H9 (cell line): ENCODE measurements around the gene PCDHB9. TPM values are rescaled to one million over a fixed set of nuclear protein-coding genes. Genes with fewer than 3 reads are reported as not detected.
"Not testable (repeated sequence)": the region's sequence is repeated elsewhere in the genome, so short reads cannot be mapped to it uniquely, and the experiment has no call there.

Experiments used
- DNase-seq: peaks from one replicate; pipeline ENCODE4 v3.0.0-alpha.2; 2017
- H2AFZ ChIP-seq: one replicate; pipeline ENCODE4 v1.6.1; 2013; ENCODE audit warnings: mild to moderate bottlenecking, low read length, control low read depth, moderate library complexity
- H2AK5ac ChIP-seq: 2 replicates; pipeline ENCODE4 v1.6.1; 2013; ENCODE audit warnings: low read length, control low read depth, mixed read lengths; ENCODE audit not compliant: insufficient read length
- H2BK120ac ChIP-seq: one replicate; pipeline ENCODE4 v1.6.1; 2013; ENCODE audit warnings: low read depth, mild to moderate bottlenecking, low read length, control low read depth, inconsistent platforms; ENCODE audit not compliant: poor library complexity, severe bottlenecking
- H2BK12ac ChIP-seq: 2 replicates; pipeline ENCODE4 v1.6.1; 2013; ENCODE audit warnings: low read length, control low read depth, mixed read lengths, low read depth; ENCODE audit not compliant: insufficient read length
- H2BK15ac ChIP-seq: 2 replicates; pipeline ENCODE4 v1.6.1; 2013; ENCODE audit warnings: low read depth, low read length, control low read depth
- H2BK20ac ChIP-seq: one replicate; pipeline ENCODE4 v1.6.1; 2013; ENCODE audit warnings: low read depth, mild to moderate bottlenecking, low read length, control low read depth, inconsistent platforms; ENCODE audit not compliant: poor library complexity, severe bottlenecking
- H2BK5ac ChIP-seq: 2 replicates; pipeline ENCODE4 v1.6.1; 2013; ENCODE audit warnings: low read length, control low read depth, mixed read lengths; ENCODE audit not compliant: insufficient read length
- H3K14ac ChIP-seq: 2 replicates; pipeline ENCODE4 v1.6.1; 2013; ENCODE audit warnings: low read length, control low read depth; ENCODE audit not compliant: insufficient read depth
- H3K18ac ChIP-seq: 2 replicates; pipeline ENCODE4 v1.6.1; 2013; ENCODE audit warnings: low read depth, mild to moderate bottlenecking, mixed read lengths, low read length, control low read depth; ENCODE audit not compliant: insufficient read length
- H3K23ac ChIP-seq: 2 replicates; pipeline ENCODE4 v1.6.1; 2013; ENCODE audit warnings: low read length, control low read depth, mixed read lengths, low read depth; ENCODE audit not compliant: insufficient read length
- H3K23me2 ChIP-seq: 2 replicates; pipeline ENCODE4 v1.6.1; 2013; ENCODE audit warnings: low read depth, mild to moderate bottlenecking, mixed read lengths, low read length, control low read depth; ENCODE audit not compliant: insufficient read length, poor library complexity, severe bottlenecking
- H3K27ac ChIP-seq: 2 replicates; pipeline ENCODE4 v1.5.1; 2013; ENCODE audit warnings: low read length, control low read depth, mixed read lengths, low read depth; ENCODE audit not compliant: insufficient read length
- H3K27me3 ChIP-seq: 2 replicates; pipeline ENCODE4 v1.6.1; 2013; ENCODE audit warnings: low read length, control low read depth, inconsistent platforms; ENCODE audit not compliant: insufficient read depth
- H3K4ac ChIP-seq: 2 replicates; pipeline ENCODE4 v1.6.1; 2013; ENCODE audit warnings: low read depth, mild to moderate bottlenecking, control low read depth, inconsistent platforms, low read length, moderate library complexity
- H3K4me1 ChIP-seq: 2 replicates; pipeline ENCODE4 v1.6.1; 2013; ENCODE audit warnings: low read length, control low read depth, inconsistent platforms; ENCODE audit not compliant: insufficient read depth
- H3K4me2 ChIP-seq: 2 replicates; pipeline ENCODE4 v1.6.1; 2013; ENCODE audit warnings: low read length, control low read depth, mixed read lengths; ENCODE audit not compliant: insufficient read length, insufficient read depth
- H3K56ac ChIP-seq: 2 replicates; pipeline ENCODE4 v1.6.1; 2013; ENCODE audit warnings: low read depth, mild to moderate bottlenecking, mixed read lengths, low read length, control low read depth; ENCODE audit not compliant: insufficient read length
- H3K79me1 ChIP-seq: 2 replicates; pipeline ENCODE4 v1.6.1; 2013; ENCODE audit warnings: low read depth, mild to moderate bottlenecking, moderate library complexity, low read length, control low read depth, inconsistent platforms; ENCODE audit not compliant: insufficient read depth, poor library complexity, severe bottlenecking
- H3K79me2 ChIP-seq: 2 replicates; pipeline ENCODE4 v1.6.1; 2013; ENCODE audit warnings: low read length, control low read depth, inconsistent platforms; ENCODE audit not compliant: insufficient read depth
- H3K9ac ChIP-seq: 2 replicates; pipeline ENCODE4 v1.6.1; 2013; ENCODE audit warnings: low read length, control low read depth, mixed read lengths; ENCODE audit not compliant: insufficient read length; ENCODE audit errors: extremely low read depth
- H3K9me3 ChIP-seq: one replicate; pipeline ENCODE4 v1.6.1; 2013; ENCODE audit warnings: low read depth, low read length, inconsistent platforms; ENCODE audit not compliant: control insufficient read depth
- H3T11ph ChIP-seq: one replicate; pipeline ENCODE4 v1.6.1; 2013; ENCODE audit warnings: mild to moderate bottlenecking, low read length, control low read depth, inconsistent platforms
- H4K20me1 ChIP-seq: one replicate; pipeline ENCODE4 v1.6.1; 2013; ENCODE audit not compliant: control insufficient read depth, insufficient read length, insufficient read depth
- H4K5ac ChIP-seq: 2 replicates; pipeline ENCODE4 v1.6.1; 2013; ENCODE audit warnings: low read depth, mild to moderate bottlenecking, mixed read lengths, low read length, control low read depth; ENCODE audit not compliant: insufficient read length
- H4K8ac ChIP-seq: replicated peaks from 2 replicates; pipeline ENCODE4 v1.6.1; 2013; ENCODE audit warnings: low read length, control low read depth, mixed read lengths, low read depth; ENCODE audit not compliant: insufficient read length
- H4K91ac ChIP-seq: 2 replicates; pipeline ENCODE4 v1.6.1; 2013; ENCODE audit warnings: low read depth, mild to moderate bottlenecking, moderate library complexity, mixed read lengths, low read length, control low read depth; ENCODE audit not compliant: insufficient read length
- H3K27ac Mint-ChIP-seq, 3 experiments: 2 replicates in 2 of 3; 3 replicates in 1 of 3; pipeline ENCODE4 v1.8.0; 2020 to 2021; ENCODE audit warnings: mixed read lengths in 3 of 3, mild to moderate bottlenecking in 1 of 3, moderate library complexity in 1 of 3
- H3K27me3 Mint-ChIP-seq: 2 replicates; pipeline ENCODE4 v1.8.0; 2021; ENCODE audit warnings: low read depth, mild to moderate bottlenecking, moderate library complexity, mixed read lengths
- H3K36me3 Mint-ChIP-seq, 3 experiments: 2 replicates in 2 of 3; 3 replicates in 1 of 3; pipeline ENCODE4 v1.8.0; 2020 to 2021; ENCODE audit warnings: low read depth in 3 of 3, mixed read lengths in 3 of 3; ENCODE audit not compliant: insufficient read depth in 1 of 3
- H3K4me1 Mint-ChIP-seq, 2 experiments: 2 replicates each; pipeline ENCODE4 v1.8.0; 2020; ENCODE audit warnings: mixed read lengths in 2 of 2
- H3K4me3 Mint-ChIP-seq, 2 experiments: 2 replicates in 1 of 2; 3 replicates in 1 of 2; pipeline ENCODE4 v1.8.0; 2020 to 2021; ENCODE audit warnings: mild to moderate bottlenecking in 2 of 2, mixed read lengths in 2 of 2, moderate library complexity in 1 of 2
- H3K9me3 Mint-ChIP-seq, 2 experiments: 2 replicates in 1 of 2; 3 replicates in 1 of 2; pipeline ENCODE4 v1.8.0; 2020; ENCODE audit warnings: mild to moderate bottlenecking in 2 of 2, mixed read lengths in 2 of 2, moderate library complexity in 1 of 2
- CTCF ChIP-seq: fragments of 200-600 bp; sonication (generic); conservative IDR thresholded peaks from 3 replicates; pipeline ENCODE4 v1.8.0; 2021; ENCODE audit warnings: antibody characterized with exemption, mild to moderate bottlenecking
- WGBS: extraction: QIAGEN DNeasy Blood & Tissue Kit; methylation state at CpG from one replicate; pipeline ENCODE4 v1.1.7; 2013; ENCODE audit warnings: missing lambda C conversion rate, low lambda C conversion rate, mixed read lengths; ENCODE audit not compliant: insufficient read length; ENCODE audit errors: extremely low coverage; 5-methylcytosine and 5-hydroxymethylcytosine counted together
- total RNA-seq: library from RNA; stranded (reverse); gene quantifications from 2 replicates; pipeline ENCODE4 v1.2.1, GENCODE V29; 2021

Gene PCDHB9
- total RNA-seq, 1 experiment from 2014 or later, result 2.6 TPM

GRCh38 chr5:141150993-141151325, 36.0 kb upstream of the PCDHB9 start:
- DNase-seq, result no peak
- H2BK20ac ChIP-seq, result no peak overlapping the region
- no peak overlapping the region for H4K91ac ChIP-seq
- Mint-ChIP-seq H3K27ac (no peak overlapping the region), H3K9me3 (peaks cover 27 to 31% of the 10 kb centered on the region in 2 experiments), H3K36me3 (peaks cover 1 to 20% (median 2%) of the 10 kb centered on the region in 3 experiments; a peak in 5 of 7 replicates), H3K4me1 (no peaks in the 10 kb centered on the region), H3K27me3 (peaks cover 10% of the 10 kb centered on the region), H3K4me3 (no peak overlapping the region)
- peaks cover 9% of the 10 kb centered on the region for H3K9me3 ChIP-seq
- no peak overlapping the region for H3K23ac ChIP-seq
- H3K4ac ChIP-seq, result no peak overlapping the region
- H3K79me2 ChIP-seq, result no peaks in the 10 kb centered on the region
- H3K14ac ChIP-seq, result no peak overlapping the region; the same call in 1 of the 2 replicates
- no peaks in the 10 kb centered on the region for H3K4me1 ChIP-seq
- no peak overlapping the region for H3T11ph ChIP-seq
- H2BK12ac ChIP-seq, result no peak overlapping the region
- no peak overlapping the region for H4K5ac ChIP-seq
- H2BK120ac ChIP-seq, result no peak overlapping the region
- no peak overlapping the region for H2BK5ac ChIP-seq
- no peak for TF ChIP-seq CTCF
- H2AFZ ChIP-seq, result no peak overlapping the region
- no peaks in the 10 kb centered on the region for H4K20me1 ChIP-seq
- H4K8ac ChIP-seq, result no peak overlapping the region
- no peak overlapping the region for H3K9ac ChIP-seq
- H2BK15ac ChIP-seq, result no peak overlapping the region
- no peak overlapping the region for H3K4me2 ChIP-seq
- H3K79me1 ChIP-seq, result no peaks in the 10 kb centered on the region
- no peaks in the 10 kb centered on the region for H3K27me3 ChIP-seq
- no peak overlapping the region for H2AK5ac ChIP-seq
- no peak overlapping the region for H3K56ac ChIP-seq
- no CpG with 5 or more reads among the region's 13 CpGs for WGBS
- H3K27ac ChIP-seq, result no peak overlapping the region
- no peaks in the 10 kb centered on the region for H3K23me2 ChIP-seq
- H3K18ac ChIP-seq, result no peak overlapping the region

GRCh38 chr5:141151632-141152031, 35.3 kb upstream of the PCDHB9 start:
- not testable (repeated sequence) for H3K27ac Mint-ChIP-seq

More at GRCh38 chr5:141151632-141152031, 35.3 kb upstream of the PCDHB9 start:
- not testable (repeated sequence) for H3K4me1 ChIP-seq, H2AFZ ChIP-seq, H3K4me3 Mint-ChIP-seq, H3K79me1 ChIP-seq, H2BK15ac ChIP-seq, H4K5ac ChIP-seq, H2BK5ac ChIP-seq, H3K4me2 ChIP-seq, H3K56ac ChIP-seq, H2BK20ac ChIP-seq, H3K14ac ChIP-seq, H3K27me3 Mint-ChIP-seq, H2BK12ac ChIP-seq, H3K23me2 ChIP-seq, H3K4ac ChIP-seq, H3T11ph ChIP-seq, H4K20me1 ChIP-seq, H3K27me3 ChIP-seq, H4K8ac ChIP-seq, H3K79me2 ChIP-seq, H3K4me1 Mint-ChIP-seq, H4K91ac ChIP-seq, H2AK5ac ChIP-seq, H3K18ac ChIP-seq, H3K23ac ChIP-seq, H3K27ac ChIP-seq, DNase-seq, H3K9me3 ChIP-seq, H2BK120ac ChIP-seq, H3K9ac ChIP-seq
- WGBS, result no CpG with 5 or more reads among the region's 41 CpGs
- Mint-ChIP-seq H3K36me3 (peaks cover 1 to 22% (median 3%) of the 10 kb centered on the region in 3 experiments; a peak in 5 of 7 replicates), H3K9me3 (peaks cover 33 to 36% of the 10 kb centered on the region in 2 experiments)
